HG02870 (cell line): ENCODE measurements around the gene WWTR1.

Experiments
- ATAC-seq: cut with Tn5 transposase; IDR thresholded peaks from one replicate; pipeline ENCODE4 v1.9.1; 2021; ENCODE audit warnings: mild to moderate bottlenecking, moderate library complexity; ENCODE audit not compliant: unreplicated experiment

WWTR1 gene

GRCh38 chr3:149625795-149626194 lies 32.0 kb downstream of the WWTR1 start:
- no peak for ATAC-seq

- no peak for ATAC-seq
These were observed 34.0 kb downstream of the WWTR1 start for GRCh38 chr3:149623824-149624223.

- ATAC-seq = peak; percentile 64
These were observed 36.4 kb downstream of the WWTR1 start for GRCh38 chr3:149621218-149622005.

GRCh38 chr3:149620291-149621020 lies 37.4 kb downstream of the WWTR1 start:
- peak; percentile 68 for ATAC-seq

GRCh38 chr3:149619136-149619535 lies 38.7 kb downstream of the WWTR1 start:
- ATAC-seq = no peak

- no peak for ATAC-seq
These were observed 39.4 kb downstream of the WWTR1 start for GRCh38 chr3:149618151-149619123.

- no peak for ATAC-seq
These were observed 42.0 kb downstream of the WWTR1 start for GRCh38 chr3:149615731-149616221.

- no peak for ATAC-seq
These were observed 43.8 kb downstream of the WWTR1 start for GRCh38 chr3:149613988-149614387.

GRCh38 chr3:149612456-149612855 lies 45.4 kb downstream of the WWTR1 start:
- ATAC-seq = no peak

- no peak for ATAC-seq
These were observed 46.7 kb downstream of the WWTR1 start for GRCh38 chr3:149611149-149611548.

- ATAC-seq = no peak
These were observed 47.3 kb downstream of the WWTR1 start for GRCh38 chr3:149610351-149611105.

GRCh38 chr3:149609595-149609994 lies 48.2 kb downstream of the WWTR1 start:
- peak; percentile 88 for ATAC-seq

GRCh38 chr3:149608987-149609386 lies 48.8 kb downstream of the WWTR1 start:
- no peak for ATAC-seq

- no peak for ATAC-seq
These were observed 51.9 kb downstream of the WWTR1 start for GRCh38 chr3:149605902-149606301.

- ATAC-seq = no peak
These were observed 53.5 kb downstream of the WWTR1 start for GRCh38 chr3:149604125-149604875.

GRCh38 chr3:149603126-149604074 lies 54.4 kb downstream of the WWTR1 start:
- no peak for ATAC-seq

- ATAC-seq = no peak
These were observed 57.2 kb downstream of the WWTR1 start for GRCh38 chr3:149600634-149601033.

- ATAC-seq = no peak
These were observed 58.6 kb downstream of the WWTR1 start for GRCh38 chr3:149599236-149599635.
